Ovary (tissue), 9 donors: ENCODE data around the gene ID3. TPM values are rescaled to one million over a fixed set of nuclear protein-coding genes. Genes with fewer than 3 reads are reported as not detected.

Experiments
- DNase-seq, 5 donors: peaks; one replicate each; pipeline ENCODE4 v3.0.0-alpha.2; 2019 to 2020
- H3K27ac ChIP-seq, 2 donors: fragments of 200-600 bp; one replicate each; pipeline versions ENCODE4 v1.5.1 to v1.8.0; 2019 to 2022
- H3K27me3 ChIP-seq: fragments of 200-600 bp; one replicate; pipeline ENCODE4 v1.8.0; 2022
- H3K36me3 ChIP-seq: fragments of 200-600 bp; sonication (generic); one replicate; pipeline ENCODE4 v1.5.1; 2019
- H3K4me1 ChIP-seq: one replicate; pipeline ENCODE4 v1.8.1; 2013; ENCODE audit warnings: mild to moderate bottlenecking, moderate library complexity; ENCODE audit not compliant: insufficient read depth
- H3K4me3 ChIP-seq: fragments of 200-600 bp; sonication (generic); one replicate; pipeline ENCODE4 v1.5.1; 2017
- H3K9me3 ChIP-seq, 2 donors: fragments of 200-600 bp in 1 of 2; sonication (generic) in 1 of 2; one replicate each; pipeline versions ENCODE4 v1.5.1 to v1.8.1; 2013 to 2019; ENCODE audit warnings: mild to moderate bottlenecking in 1 of 2, moderate library complexity in 1 of 2
- EP300 ChIP-seq: sonication (generic); formaldehyde crosslinking; IDR thresholded peaks from one replicate; pipeline ENCODE4 v1.6.1; 2017; ENCODE audit warnings: antibody characterized with exemption
- POLR2A ChIP-seq: fragments of 450-650 bp; IDR thresholded peaks from one replicate; pipeline ENCODE4 v1.6.1; 2017; ENCODE audit warnings: antibody characterized with exemption, mild to moderate bottlenecking, moderate library complexity
- WGBS, 3 donors: extraction: QIAGEN DNeasy Blood & Tissue Kit in 1 of 3; methylation state at CpG; one replicate each; pipeline versions ENCODE4 v1.1.5 to v1.1.7; 2013 to 2017; 5-methylcytosine and 5-hydroxymethylcytosine counted together
- intact Hi-C, 4 donors: fragments of 100-400 bp; cut with DNase I; formaldehyde crosslinking; loops; one replicate each; pipeline versions ENCODE4 v1.11.0 to v1.15.1; 2022 to 2023
- polyA plus RNA-seq, 2 donors: library from polyadenylated mRNA; stranded (reverse); fragments of 200-250 nt in 1 of 2; fragments of 350-450 nt in 1 of 2; fragmentation: Illumina TruSeq in 1 of 2; extraction: RNeasy Lipid Tissue Mini Kit (QIAGEN cat#74804) in 1 of 2; gene quantifications; one replicate each; pipeline ENCODE4 v1.2.3, GENCODE V29; 2013 to 2014
- total RNA-seq, 7 donors: library from RNA; depleted of rRNA in 2 of 7; stranded (reverse); fragments of >200 nt in 2 of 7; fragmentation: NEBNext Ultra II Directional in 3 of 7; extraction: Animal tissue kit (Norgen Biotek cat#: 25700) in 3 of 7; gene quantifications; one replicate each; pipeline versions ENCODE4 v1.1.0 to v1.2.4, GENCODE V29; 2016 to 2023
- TF ChIP-seq, protein P1 (sequence below), 3 donors: fragments of 450-650 bp in 2 of 3; fragments of 200-600 bp in 1 of 3; IDR thresholded peaks; one replicate each; pipeline versions ENCODE4 v1.5.1 to v1.8.0; 2016 to 2022; ENCODE audit warnings: antibody characterized with exemption in 3 of 3, mild to moderate bottlenecking in 1 of 3
- donor health status: DM: no; HTN: no; CAD: no; lungs with moderate emphysema.
- donor health status: DM: no; HTN: no; CAD: no.
- donor health status: Bipolar disorder and iron deficiency.
- donor health status: DM: yes; HTN: yes; CAD: no.
- donor health status: DM: no; HTN: no; CAD: no.
- donor health status: DM: yes; HTN: yes; CAD: no.

The ID3 gene
- total and polyA plus RNA-seq, 9 donors, result 37.9 to 274 (median 143) TPM

DNA sequence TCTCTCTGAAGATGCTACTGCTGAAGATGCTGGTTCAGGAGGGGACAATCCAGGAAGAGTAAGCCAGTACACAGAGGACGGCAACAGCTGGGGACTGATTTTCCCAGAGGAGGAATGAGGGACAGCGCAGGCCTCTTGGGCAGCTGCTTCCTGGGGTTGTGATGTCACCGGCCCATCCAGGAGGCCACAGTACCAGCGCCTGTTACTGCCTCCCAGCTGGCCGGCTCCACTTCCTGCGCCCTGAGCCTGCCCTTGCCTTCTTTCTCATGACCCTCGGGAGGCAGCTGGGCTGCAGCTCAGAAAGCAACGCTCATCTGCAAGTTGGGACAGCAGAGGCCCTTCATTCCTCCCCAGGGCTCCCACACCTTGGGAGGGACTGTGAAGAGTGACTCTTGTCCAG, 21.9 kb upstream of the ID3 start:
- H3K9me3 ChIP-seq, result no peaks in the 10 kb centered on the region
- TF ChIP-seq EP300, result no peak
- H3K27ac ChIP-seq, result no peak overlapping the region
- H3K4me3 ChIP-seq, result no peak overlapping the region
- DNase-seq, result peak in 1 of 5 donors; percentile 31
- intact Hi-C loops, result no loop called here
- no peaks in the 10 kb centered on the region for H3K36me3 ChIP-seq
- peaks cover 9% of the 10 kb centered on the region for H3K4me1 ChIP-seq
- no peaks in the 10 kb centered on the region for H3K27me3 ChIP-seq
- WGBS, 3 donors, result 52 to 69% (median 60%) methylated on average over 8 of the region's 8 CpGs

DNA sequence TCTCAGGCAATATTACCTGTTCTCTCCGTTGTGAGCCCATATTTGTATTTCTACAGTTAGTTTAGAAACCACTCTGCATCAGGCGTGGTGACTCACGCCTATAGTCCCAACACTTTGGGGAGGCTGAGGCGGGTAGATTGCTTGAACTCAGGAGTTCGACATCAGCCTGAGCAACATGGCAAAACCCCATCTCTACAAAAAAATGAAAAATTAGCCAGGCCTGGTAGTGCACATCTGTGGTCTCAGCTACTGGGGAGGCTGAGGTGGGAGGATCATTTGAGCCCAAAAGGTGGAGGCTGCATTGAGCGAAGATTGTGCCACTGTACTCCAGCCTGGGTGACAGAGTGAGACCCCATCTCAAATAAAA, 19.7 kb upstream of the ID3 start:
- H3K27me3 ChIP-seq, result no peaks in the 10 kb centered on the region
- no peaks in the 10 kb centered on the region for H3K36me3 ChIP-seq
- intact Hi-C loops, result no loop called here
- no peaks in the 10 kb centered on the region for H3K9me3 ChIP-seq
- TF ChIP-seq EP300 (no peak), POLR2A (no peak)
- TF ChIP-seq, protein P1, sequence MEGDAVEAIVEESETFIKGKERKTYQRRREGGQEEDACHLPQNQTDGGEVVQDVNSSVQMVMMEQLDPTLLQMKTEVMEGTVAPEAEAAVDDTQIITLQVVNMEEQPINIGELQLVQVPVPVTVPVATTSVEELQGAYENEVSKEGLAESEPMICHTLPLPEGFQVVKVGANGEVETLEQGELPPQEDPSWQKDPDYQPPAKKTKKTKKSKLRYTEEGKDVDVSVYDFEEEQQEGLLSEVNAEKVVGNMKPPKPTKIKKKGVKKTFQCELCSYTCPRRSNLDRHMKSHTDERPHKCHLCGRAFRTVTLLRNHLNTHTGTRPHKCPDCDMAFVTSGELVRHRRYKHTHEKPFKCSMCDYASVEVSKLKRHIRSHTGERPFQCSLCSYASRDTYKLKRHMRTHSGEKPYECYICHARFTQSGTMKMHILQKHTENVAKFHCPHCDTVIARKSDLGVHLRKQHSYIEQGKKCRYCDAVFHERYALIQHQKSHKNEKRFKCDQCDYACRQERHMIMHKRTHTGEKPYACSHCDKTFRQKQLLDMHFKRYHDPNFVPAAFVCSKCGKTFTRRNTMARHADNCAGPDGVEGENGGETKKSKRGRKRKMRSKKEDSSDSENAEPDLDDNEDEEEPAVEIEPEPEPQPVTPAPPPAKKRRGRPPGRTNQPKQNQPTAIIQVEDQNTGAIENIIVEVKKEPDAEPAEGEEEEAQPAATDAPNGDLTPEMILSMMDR (IDR thresholded peaks at IDR 0.05), result no peak
- no peak for DNase-seq
- no peak overlapping the region for H3K4me3 ChIP-seq
- peaks cover 9% of the 10 kb centered on the region for H3K4me1 ChIP-seq
- H3K27ac ChIP-seq, result no peak overlapping the region
- WGBS, 3 donors, result 85 to 88% (median 86%) methylated on average over 6 of the region's 6 CpGs

DNA sequence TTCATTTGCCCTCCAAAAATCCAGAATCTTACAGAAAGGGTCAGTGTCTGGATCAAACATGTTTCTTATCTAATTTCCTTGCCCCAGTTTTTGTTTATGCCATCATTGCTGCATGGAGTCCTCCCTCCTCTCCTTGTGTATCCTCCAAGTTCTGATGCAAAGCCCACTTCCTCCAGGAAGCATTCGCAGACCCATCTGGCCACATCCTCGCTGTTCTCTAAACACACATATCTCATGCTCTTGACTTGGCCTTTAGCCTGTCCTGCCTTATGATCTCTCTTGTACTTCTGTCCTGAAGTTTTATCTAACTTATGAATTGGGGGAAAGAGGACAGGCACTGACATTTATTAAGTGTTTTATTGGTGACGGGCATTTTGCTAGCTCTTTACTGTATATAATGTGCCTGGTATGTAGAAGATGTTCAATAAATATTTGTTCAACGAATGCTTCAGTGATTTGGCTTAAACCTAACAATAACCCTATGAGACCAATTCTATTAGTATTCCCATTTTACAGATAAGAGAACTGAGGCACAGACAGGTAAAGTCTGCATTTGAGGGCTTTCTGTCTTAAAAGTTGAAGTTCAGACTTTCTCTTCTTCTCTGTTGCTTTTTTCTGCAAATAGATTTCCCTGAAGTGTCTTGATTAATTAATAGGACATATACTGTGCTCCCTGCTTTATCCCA, 19.2 kb upstream of the ID3 start:
- no peaks in the 10 kb centered on the region for H3K9me3 ChIP-seq
- peaks cover 9% of the 10 kb centered on the region for H3K4me1 ChIP-seq
- 68 to 79% (median 74%) methylated on average over 4 of the region's 4 CpGs for WGBS, 3 donors
- intact Hi-C loops, result no loop called here
- H3K4me3 ChIP-seq, result no peak overlapping the region
- DNase-seq, result no peak
- no peaks in the 10 kb centered on the region for H3K27me3 ChIP-seq
- H3K27ac ChIP-seq, result peak overlapping the region in 1 of 2 donors; percentile 55
- TF ChIP-seq POLR2A (no peak), EP300 (no peak)
- TF ChIP-seq, protein P1 (IDR thresholded peaks at IDR 0.05), result no peak
- H3K36me3 ChIP-seq, result no peaks in the 10 kb centered on the region

DNA sequence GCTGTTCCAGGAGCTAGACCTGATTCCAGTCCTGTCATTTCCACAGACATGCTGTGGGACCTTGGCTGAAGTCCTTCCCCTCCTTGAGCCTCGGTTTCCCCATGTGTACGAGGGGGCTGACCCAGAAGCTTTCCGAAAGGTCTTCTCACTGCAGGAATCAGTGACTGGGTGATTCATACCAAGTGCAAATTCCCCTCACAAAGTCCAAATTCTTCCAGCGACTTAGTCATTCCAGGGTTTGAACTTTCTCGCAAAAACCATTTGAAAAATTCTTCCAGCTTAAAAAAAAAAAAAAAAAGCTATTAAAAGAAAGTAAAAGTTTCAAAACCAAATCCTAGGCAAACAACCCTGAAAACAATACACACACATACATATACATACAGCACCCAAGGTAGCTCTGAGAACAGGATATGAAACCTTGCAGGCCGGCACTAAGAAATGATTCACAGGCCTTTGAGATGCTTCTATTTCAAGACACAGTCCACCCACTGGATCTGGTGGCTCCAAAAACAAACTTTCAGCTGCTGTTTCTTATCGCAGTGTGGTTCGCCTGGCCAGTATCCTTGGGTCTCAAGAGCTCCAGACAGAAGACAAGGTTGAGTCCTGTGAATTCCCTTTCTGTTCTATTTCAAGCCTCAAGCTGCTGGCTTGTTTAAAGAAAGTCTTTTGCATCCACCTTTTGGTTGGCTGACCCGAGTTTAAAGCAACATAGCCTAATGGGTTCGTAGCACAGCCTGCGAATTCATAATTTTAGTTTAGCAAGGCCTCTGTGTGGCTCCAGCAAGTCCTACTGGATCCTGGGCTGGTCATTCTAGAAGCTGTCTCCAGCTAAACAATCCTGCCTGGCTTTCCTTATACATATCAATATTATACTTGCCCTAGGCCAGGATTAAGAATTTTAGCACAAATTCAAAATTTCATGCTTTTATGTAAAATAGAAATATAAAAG, 18.0 kb upstream of the ID3 start:
- TF ChIP-seq POLR2A, result no peak
- no peak for TF ChIP-seq EP300
- TF ChIP-seq, protein P1 (IDR thresholded peaks at IDR 0.05), result no peak
- DNase-seq, result peak in 3 of 5 donors; percentile 42 to 51 (median 44)
- peak overlapping the region in 1 of 2 donors; percentile 55 for H3K27ac ChIP-seq
- no peaks in the 10 kb centered on the region for H3K27me3 ChIP-seq
- peaks cover 9% of the 10 kb centered on the region for H3K4me1 ChIP-seq
- H3K9me3 ChIP-seq, result no peaks in the 10 kb centered on the region
- no peak overlapping the region for H3K4me3 ChIP-seq
- intact Hi-C loops, result no loop called here
- H3K36me3 ChIP-seq, result no peaks in the 10 kb centered on the region
- 4 to 6% (median 5%) methylated on average over 11 of the region's 11 CpGs for WGBS, 3 donors
